ENCODE results near the gene AHSA1.
"Not testable (repeated sequence)": the region's sequence is repeated elsewhere in the genome, so short reads cannot be mapped to it uniquely, and the experiment has no call there.

Gene AHSA1

GRCh38 chr14:77457522-77458248 is at the start of gene AHSA1, which contains the start of gene VIPAS39:
Gene AHSA1, plus strand, starts transcription at chr14:77458093. Its CDS starts 97 bp downstream, at chr14:77458190.
Gene VIPAS39, minus strand, starts transcription at chr14:77457601. Its CDS starts 3,499 bp downstream, at chr14:77454102.
- peak; percentile 99 to 100 (median 100) for DNase-seq

GRCh38 chr14:77409131-77409533 is 48.8 kb upstream of the AHSA1 start:
- no peak for DNase-seq

GRCh38 chr14:77415403-77416030 is 42.4 kb upstream of the AHSA1 start:
- DNase-seq = not testable (repeated sequence)

GRCh38 chr14:77416098-77416497 is 41.8 kb upstream of the AHSA1 start:
- DNase-seq = not testable (repeated sequence)

GRCh38 chr14:77416836-77417235 is 41.1 kb upstream of the AHSA1 start:
- no peak for DNase-seq

GRCh38 chr14:77421201-77421600 is 36.7 kb upstream of the AHSA1 start:
- DNase-seq = no peak

- DNase-seq = no peak
These were observed 34.5 kb upstream of the AHSA1 start, which contains the start of gene NOXRED1 for GRCh38 chr14:77423423-77423822. Gene NOXRED1, minus strand, starts transcription at chr14:77423523. Its CDS starts 634 bp downstream, at chr14:77422889.

GRCh38 chr14:77424862-77425261 is 33.0 kb upstream of the AHSA1 start:
- no peak for DNase-seq

GRCh38 chr14:77426396-77426795 is 31.5 kb upstream of the AHSA1 start:
- no peak for DNase-seq

GRCh38 chr14:77436042-77436441 is 21.9 kb upstream of the AHSA1 start:
- no peak for DNase-seq

- no peak for DNase-seq
These were observed 19.3 kb upstream of the AHSA1 start for GRCh38 chr14:77438596-77438995.

- no peak for DNase-seq
These were observed 18.0 kb upstream of the AHSA1 start for GRCh38 chr14:77439861-77440260.

- DNase-seq = no peak
These were observed 15.7 kb upstream of the AHSA1 start for GRCh38 chr14:77442196-77442595.

- no peak for DNase-seq
These were observed 1.8 kb upstream of the AHSA1 start for GRCh38 chr14:77455966-77456640.

GRCh38 chr14:77457115-77457521 is 775 bp upstream of the AHSA1 start:
- peak in 1 of 3 experiments; percentile 36 for DNase-seq

GRCh38 chr14:77458249-77458950 is 507 bp downstream of the AHSA1 start:
- DNase-seq = peak; percentile 19 to 75 (median 75)

GRCh38 chr14:77459072-77459723 is 1.3 kb downstream of the AHSA1 start:
- DNase-seq = peak; percentile 43 to 74 (median 49)

GRCh38 chr14:77467801-77468200 is 9.9 kb downstream of the AHSA1 start:
- DNase-seq = no peak

- DNase-seq = no peak
These were observed 11.2 kb downstream of the AHSA1 start for GRCh38 chr14:77469067-77469505.

- DNase-seq = peak in 1 of 3 experiments; percentile 35
These were observed 11.6 kb downstream of the AHSA1 start for GRCh38 chr14:77469539-77469938.

GRCh38 chr14:77470224-77470870 is 12.5 kb downstream of the AHSA1 start:
- DNase-seq = peak in 2 of 3 experiments; percentile 10 to 51

- no peak for DNase-seq
These were observed 16.0 kb downstream of the AHSA1 start for GRCh38 chr14:77473921-77474320.
